ENCODE results near the gene PARD3. TPM values are rescaled to one million over a fixed set of nuclear protein-coding genes. Genes with fewer than 3 reads are reported as not detected.
A peak's percentile ranks its signal among the peaks of the same experiment; 100 is the strongest.

PARD3 gene
- total RNA-seq, 1 experiment from 2014 or later = 154 TPM

GRCh38 chr10:34859170-34859569 is 44.1 kb upstream of the PARD3 start:
- TF ChIP-seq, protein P1, sequence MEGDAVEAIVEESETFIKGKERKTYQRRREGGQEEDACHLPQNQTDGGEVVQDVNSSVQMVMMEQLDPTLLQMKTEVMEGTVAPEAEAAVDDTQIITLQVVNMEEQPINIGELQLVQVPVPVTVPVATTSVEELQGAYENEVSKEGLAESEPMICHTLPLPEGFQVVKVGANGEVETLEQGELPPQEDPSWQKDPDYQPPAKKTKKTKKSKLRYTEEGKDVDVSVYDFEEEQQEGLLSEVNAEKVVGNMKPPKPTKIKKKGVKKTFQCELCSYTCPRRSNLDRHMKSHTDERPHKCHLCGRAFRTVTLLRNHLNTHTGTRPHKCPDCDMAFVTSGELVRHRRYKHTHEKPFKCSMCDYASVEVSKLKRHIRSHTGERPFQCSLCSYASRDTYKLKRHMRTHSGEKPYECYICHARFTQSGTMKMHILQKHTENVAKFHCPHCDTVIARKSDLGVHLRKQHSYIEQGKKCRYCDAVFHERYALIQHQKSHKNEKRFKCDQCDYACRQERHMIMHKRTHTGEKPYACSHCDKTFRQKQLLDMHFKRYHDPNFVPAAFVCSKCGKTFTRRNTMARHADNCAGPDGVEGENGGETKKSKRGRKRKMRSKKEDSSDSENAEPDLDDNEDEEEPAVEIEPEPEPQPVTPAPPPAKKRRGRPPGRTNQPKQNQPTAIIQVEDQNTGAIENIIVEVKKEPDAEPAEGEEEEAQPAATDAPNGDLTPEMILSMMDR (conservative IDR thresholded peaks at IDR 0.05; ENCODE audit: low read depth, low read length) = no peak
- no peak for TF ChIP-seq EZH2phosphoT487 (IDR thresholded peaks at IDR 0.05; ENCODE audit: borderline replicate concordance, low read length)
- no peak for TF ChIP-seq EZH2 (IDR thresholded peaks at IDR 0.05; ENCODE audit: low read length, unreplicated experiment)
- intact Hi-C loops (cut with micrococcal nuclease) = no loop called here
- Histone ChIP-seq H3K9me2 (replicated peaks; ENCODE audit: low read length) (no peaks in the 10 kb centered on the region), H3F3A (ENCODE audit: low read length, unreplicated experiment) (peaks cover 3% of the 10 kb centered on the region), H4K20me1 (ENCODE audit: low read length) (no peaks in the 10 kb centered on the region), H3K36me3 (ENCODE audit: low read depth, low read length) (no peaks in the 10 kb centered on the region), H3K9ac (ENCODE audit: low read length) (no peak overlapping the region), H2AFZ (ENCODE audit: low read length) (no peak overlapping the region), H3K4me3 (ENCODE audit: low read length) (no peak overlapping the region), H3K79me2 (ENCODE audit: low read length) (no peaks in the 10 kb centered on the region), H3K27me3 (ENCODE audit: low read length) (no peaks in the 10 kb centered on the region), H3K4me1 (ENCODE audit: insufficient read depth, low read length) (peaks cover 31% of the 10 kb centered on the region), H3K9me3 (ENCODE audit: low read length) (no peaks in the 10 kb centered on the region), H3K4me2 (ENCODE audit: low read length) (no peak overlapping the region), H3K27ac (ENCODE audit: low read length) (0 out of 2 replicates have a peak overlapping the region, but pooled peaks have one; percentile 0)
- peak; percentile 28 for ATAC-seq
- ChIA-PET POLR2A (ENCODE audit: unreplicated experiment) (interaction anchor here (0.7 kb wide), 1 partner anchor 31 kb away, joined by 4 read pairs; no protein-coding TSS in a partner anchor), CTCF (no interaction called here)
- DNase-seq = peak; percentile 93
- BruUV-seq (replicated peaks) = no TSS peak

DNA sequence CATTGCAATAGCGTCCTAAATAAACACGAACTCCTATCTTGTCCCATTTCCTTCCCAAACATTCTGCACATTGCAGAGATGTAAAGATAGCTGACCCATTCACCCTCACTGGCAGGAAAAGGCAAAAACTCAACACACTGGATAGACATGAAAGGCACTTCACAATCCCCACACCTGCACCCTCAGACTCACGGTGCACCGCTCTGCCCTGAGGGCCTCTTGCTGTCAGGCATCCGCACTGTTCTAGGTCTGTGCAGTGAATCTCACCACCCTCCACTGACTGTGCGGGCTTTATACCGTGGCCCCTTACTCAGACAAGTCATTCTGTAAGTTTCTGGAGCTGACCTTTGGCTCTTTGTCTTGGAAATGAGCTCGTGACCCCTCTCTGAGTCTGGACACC is 42.9 kb upstream of the PARD3 start:
- ATAC-seq (no peak), DNase-seq (no peak)
- Histone ChIP-seq H3K4me1 (ENCODE audit: insufficient read depth, low read length) (peaks cover 38% of the 10 kb centered on the region), H3K27ac (ENCODE audit: low read length) (no peak overlapping the region), H3K27me3 (ENCODE audit: low read length) (no peaks in the 10 kb centered on the region), H3K79me2 (ENCODE audit: low read length) (no peaks in the 10 kb centered on the region), H4K20me1 (ENCODE audit: low read length) (no peaks in the 10 kb centered on the region), H3K4me2 (ENCODE audit: low read length) (no peak overlapping the region), H3K9me3 (ENCODE audit: low read length) (no peaks in the 10 kb centered on the region), H3K9ac (ENCODE audit: low read length) (no peak overlapping the region), H3F3A (ENCODE audit: low read length, unreplicated experiment) (peaks cover 3% of the 10 kb centered on the region), H3K4me3 (ENCODE audit: low read length) (no peak overlapping the region), H3K9me2 (replicated peaks; ENCODE audit: low read length) (no peaks in the 10 kb centered on the region), H2AFZ (ENCODE audit: low read length) (no peak overlapping the region), H3K36me3 (ENCODE audit: low read depth, low read length) (no peaks in the 10 kb centered on the region)
- no TSS peak for BruUV-seq (replicated peaks)
- ChIA-PET POLR2A (ENCODE audit: unreplicated experiment) (interaction anchor here (0.6 kb wide), 1 partner anchor 126 kb away, joined by 5 read pairs; no protein-coding TSS in a partner anchor), CTCF (no interaction called here)
- TF ChIP-seq EZH2 (IDR thresholded peaks at IDR 0.05; ENCODE audit: low read length, unreplicated experiment) (no peak), EZH2phosphoT487 (IDR thresholded peaks at IDR 0.05; ENCODE audit: borderline replicate concordance, low read length) (no peak)
- TF ChIP-seq, protein P1 (conservative IDR thresholded peaks at IDR 0.05; ENCODE audit: low read depth, low read length) = no peak
- intact Hi-C loops (cut with micrococcal nuclease) = no loop called here

GRCh38 chr10:34854147-34854601 is 39.1 kb upstream of the PARD3 start:
- TF ChIP-seq, protein P1 (conservative IDR thresholded peaks at IDR 0.05; ENCODE audit: low read depth, low read length) = no peak
- no peak for TF ChIP-seq EZH2 (IDR thresholded peaks at IDR 0.05; ENCODE audit: low read length, unreplicated experiment)
- no peak for TF ChIP-seq EZH2phosphoT487 (IDR thresholded peaks at IDR 0.05; ENCODE audit: borderline replicate concordance, low read length)
- POLR2A ChIA-PET (ENCODE audit: unreplicated experiment) = interaction anchor here (0.6 to 0.7 kb wide), 4 partner anchors 9 to 78 kb away, joined by 3 to 8 read pairs (median 3); no protein-coding TSS in a partner anchor
- Histone ChIP-seq H3K9ac (ENCODE audit: low read length) (no peak overlapping the region), H3K27me3 (ENCODE audit: low read length) (no peaks in the 10 kb centered on the region), H2AFZ (ENCODE audit: low read length) (peak overlapping the region; percentile 62), H3K36me3 (ENCODE audit: low read depth, low read length) (no peaks in the 10 kb centered on the region), H3K4me1 (ENCODE audit: insufficient read depth, low read length) (peaks cover 16% of the 10 kb centered on the region), H3K4me3 (ENCODE audit: low read length) (peak overlapping the region; percentile 40), H3K9me2 (replicated peaks; ENCODE audit: low read length) (no peaks in the 10 kb centered on the region), H3F3A (ENCODE audit: low read length, unreplicated experiment) (no peaks in the 10 kb centered on the region), H3K27ac (ENCODE audit: low read length) (peak overlapping the region; percentile 2; the same call in 1 of the 2 replicates), H4K20me1 (ENCODE audit: low read length) (no peaks in the 10 kb centered on the region), H3K79me2 (ENCODE audit: low read length) (no peaks in the 10 kb centered on the region), H3K4me2 (ENCODE audit: low read length) (peak overlapping the region; percentile 74), H3K9me3 (ENCODE audit: low read length) (no peaks in the 10 kb centered on the region)
- ATAC-seq = peak; percentile 93
- BruUV-seq (replicated peaks) = no TSS peak
- CTCF ChIA-PET = interaction anchor here (0.5 to 1.2 kb wide), 9 partner anchors 32 to 1684 kb away, joined by 3 to 9 read pairs (median 4); no protein-coding TSS in a partner anchor
- DNase-seq = peak; percentile 98
- intact Hi-C loops (cut with micrococcal nuclease) = no loop called here
